ELR (cell line): Measurements from ENCODE around the gene YAP1.
A peak's percentile ranks its signal among the peaks of the same experiment; 100 is the strongest.

Source experiments
- DNase-seq: peaks from one replicate; pipeline ENCODE4 v3.0.0-alpha.2; 2015; ENCODE audit warnings: low read depth

YAP1 gene

DNA sequence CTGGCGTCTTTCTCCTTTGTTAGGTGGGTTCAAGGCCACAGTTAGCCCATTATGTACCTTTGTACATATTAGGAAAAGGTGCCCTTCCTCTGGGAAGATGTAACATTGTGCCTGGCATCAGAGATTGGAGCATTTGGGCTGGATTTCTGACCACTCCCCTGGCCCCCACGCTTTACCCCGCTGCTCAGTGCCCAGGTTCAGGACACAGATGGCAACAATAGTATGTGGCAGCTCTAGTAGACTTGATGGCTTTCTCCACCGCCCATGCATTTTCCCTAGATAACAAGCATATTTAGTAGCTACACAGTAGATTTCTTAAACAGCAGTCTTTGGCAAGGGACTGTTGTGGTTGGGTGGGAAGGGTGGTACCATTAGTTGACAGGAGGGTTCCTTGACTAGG is 53.1 kb downstream of the YAP1 start:
- no peak for DNase-seq

DNA sequence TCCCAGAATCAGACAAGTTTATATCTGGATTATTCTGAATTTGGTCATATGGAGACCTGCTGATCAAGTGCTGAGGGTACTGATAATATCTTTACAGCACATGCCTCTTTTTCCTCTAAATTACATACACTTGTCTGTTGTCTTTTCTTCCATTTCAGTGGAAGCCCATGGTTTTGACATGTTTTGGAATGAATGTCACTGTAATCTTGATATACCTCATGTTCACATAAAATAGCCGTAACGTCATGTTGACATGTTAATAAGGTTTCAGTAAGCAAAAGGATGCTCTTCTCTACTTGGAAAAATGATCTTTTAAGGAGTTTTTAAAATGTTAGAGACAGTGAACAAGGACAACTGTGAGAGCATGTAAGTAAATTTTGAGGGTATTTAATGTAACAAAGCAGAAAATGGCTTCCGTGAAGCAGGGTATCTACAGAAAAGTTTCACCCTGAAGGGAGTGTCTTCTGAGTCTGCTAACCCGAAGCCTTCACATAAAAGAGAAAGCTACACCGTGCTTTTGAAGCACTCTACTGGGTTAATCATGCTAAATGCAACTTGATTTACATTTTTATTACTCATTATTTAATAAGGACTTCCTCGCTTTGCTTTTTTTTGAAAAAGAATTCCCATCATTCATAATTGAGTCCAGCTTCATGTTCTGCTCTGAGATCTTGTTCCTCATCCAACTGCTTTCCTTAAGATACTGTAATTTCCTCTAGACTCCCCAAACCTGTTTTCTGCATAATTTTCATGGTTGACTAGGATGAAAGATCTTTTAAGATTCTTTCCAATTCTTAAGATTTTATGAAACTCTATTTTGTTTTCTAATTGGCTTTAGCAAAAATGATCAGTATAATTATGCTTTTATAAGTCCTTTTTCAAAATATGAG is 56.2 kb downstream of the YAP1 start:
- no peak for DNase-seq

DNA sequence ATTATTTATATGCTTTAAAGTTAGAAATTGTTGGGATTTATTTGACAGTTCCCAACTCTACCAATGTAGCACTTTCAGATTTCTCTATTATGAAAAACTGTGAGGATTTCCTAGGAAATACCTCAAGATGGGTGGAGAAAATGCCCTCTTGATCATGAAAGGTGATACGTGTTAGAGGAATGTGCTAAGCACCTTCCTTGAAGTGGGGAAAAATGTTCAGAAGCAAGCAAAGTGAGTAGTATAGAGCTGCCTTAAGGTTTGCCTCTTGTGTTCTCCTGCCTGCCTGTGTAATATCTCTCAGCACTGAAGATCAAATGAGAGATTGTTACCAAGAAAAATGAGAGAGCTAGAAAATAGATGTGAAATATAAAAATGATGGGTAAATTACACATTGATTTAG is 58.2 kb downstream of the YAP1 start:
- DNase-seq: peak; percentile 59

DNA sequence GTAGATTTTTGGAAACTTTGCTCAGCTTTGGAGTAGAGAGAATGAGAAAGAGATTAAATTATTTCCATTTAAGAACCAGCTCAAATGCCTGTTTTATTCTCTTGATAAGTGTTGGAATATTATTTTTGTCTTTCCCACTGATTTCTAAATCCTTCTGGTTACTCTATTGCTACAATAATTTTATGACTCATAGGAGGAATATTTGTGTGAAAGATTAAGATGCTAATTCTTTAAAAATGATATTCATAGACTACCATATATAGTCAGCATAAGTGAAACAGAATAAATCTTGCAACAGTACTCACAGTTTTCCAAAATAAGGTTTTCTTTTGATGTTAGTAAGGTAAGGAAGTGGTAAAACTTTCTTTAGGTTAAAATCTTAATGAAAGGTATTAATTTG is 60.9 kb downstream of the YAP1 start:
- peak; percentile 79 for DNase-seq

DNA sequence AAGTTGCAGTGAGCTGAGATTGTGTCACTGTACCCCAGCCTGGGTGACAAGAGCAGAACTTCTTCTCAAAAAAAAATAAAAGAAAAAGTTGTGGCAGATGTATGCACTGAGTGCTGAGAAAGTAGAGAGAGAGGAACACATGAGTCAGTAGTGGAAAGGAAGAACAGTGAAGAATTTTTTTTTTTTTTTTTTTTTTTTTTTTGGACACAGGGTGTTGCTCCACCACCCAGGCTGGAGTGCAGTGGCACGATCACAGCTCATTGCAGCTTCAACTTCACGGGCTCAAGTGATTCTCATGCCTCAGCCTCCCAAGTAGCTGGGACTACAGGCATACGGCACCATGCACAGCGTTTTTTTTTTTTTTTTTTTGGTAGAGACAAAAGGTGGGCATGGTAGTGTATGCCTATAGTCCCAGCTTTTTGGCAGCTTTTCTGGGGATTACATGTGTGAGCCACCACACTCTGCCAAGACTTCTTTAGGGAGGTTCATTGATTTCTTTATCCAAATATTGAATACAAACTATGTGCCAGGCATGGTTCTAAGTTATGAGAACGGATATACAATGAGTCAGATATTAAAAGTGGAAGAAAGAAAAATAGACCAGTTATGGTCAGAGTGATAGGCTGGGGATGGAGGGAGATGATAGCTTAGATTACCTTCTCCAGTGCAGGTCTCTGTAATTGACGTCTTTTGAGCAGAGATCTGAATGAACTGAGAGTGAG is 62.0 kb downstream of the YAP1 start:
- peak; percentile 81 for DNase-seq

DNA sequence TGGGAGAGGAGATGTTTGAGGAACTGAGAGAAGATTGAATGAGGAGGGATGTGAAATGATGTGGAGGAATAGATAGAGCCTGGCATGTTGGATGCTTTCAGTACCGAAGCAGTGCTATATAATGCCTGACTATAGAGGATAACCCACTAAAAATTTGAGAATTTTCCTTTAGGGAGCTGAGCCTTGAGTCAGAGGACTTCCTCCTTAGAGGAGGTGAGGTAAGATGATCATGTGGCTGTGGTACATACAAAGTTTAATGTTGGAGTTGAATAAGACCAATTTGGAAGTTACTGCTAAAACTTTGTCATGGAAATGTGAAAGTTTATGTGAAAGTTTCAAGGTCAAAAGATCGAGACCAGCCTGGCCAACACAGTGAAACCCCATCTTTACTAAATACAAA is 66.9 kb downstream of the YAP1 start:
- DNase-seq: peak; percentile 57

DNA sequence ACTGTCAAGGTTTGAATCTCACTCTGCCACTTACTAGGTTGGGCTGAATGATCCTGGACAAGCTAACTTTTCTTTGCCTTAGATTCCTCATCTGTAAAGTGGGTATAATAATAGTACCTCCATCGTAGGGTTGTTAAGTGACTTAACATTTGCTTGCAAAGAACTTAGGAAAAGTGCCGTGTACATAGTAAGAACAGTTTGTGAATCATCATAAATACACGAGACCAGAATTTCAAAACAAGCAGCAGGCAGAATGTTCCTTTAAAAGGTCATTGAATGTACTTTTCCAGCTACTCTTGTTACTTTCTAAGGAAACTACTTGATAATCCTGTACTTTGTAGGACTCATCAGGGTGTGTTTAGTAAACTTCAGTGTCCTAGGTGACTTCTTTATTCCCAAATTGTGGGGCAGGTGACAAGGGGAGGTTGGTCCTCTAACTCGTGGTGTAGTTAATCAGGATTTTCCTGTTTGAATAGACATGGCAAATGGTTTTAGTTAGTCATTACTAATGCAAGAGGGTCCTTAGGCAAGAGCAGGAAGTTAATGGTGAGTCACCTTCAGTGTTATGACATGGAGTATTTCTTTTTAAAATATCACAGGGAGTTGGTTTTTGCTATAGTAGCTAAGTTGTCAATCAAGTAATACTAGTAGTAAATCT is 67.9 kb downstream of the YAP1 start:
- DNase-seq: peak; percentile 96

DNA sequence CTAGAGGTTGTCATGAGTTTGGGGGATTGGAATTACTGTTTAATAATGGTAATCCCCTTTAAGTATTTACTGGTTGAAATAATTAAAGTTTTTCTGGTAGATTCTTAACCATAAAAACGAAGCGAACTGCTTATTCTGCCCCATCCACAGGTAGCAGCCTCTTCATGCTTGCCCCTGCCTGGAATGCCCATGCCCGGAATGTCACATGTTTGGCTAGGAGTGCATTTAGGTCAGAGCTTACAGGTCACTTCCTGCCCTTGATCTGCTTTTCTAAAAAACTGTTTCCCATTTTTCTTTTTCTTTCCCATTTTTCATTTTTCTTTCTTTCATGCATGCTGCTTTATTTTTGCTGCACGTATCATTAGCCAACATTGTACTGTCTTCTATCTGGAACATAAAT is 69.1 kb downstream of the YAP1 start:
- DNase-seq: no peak

DNA sequence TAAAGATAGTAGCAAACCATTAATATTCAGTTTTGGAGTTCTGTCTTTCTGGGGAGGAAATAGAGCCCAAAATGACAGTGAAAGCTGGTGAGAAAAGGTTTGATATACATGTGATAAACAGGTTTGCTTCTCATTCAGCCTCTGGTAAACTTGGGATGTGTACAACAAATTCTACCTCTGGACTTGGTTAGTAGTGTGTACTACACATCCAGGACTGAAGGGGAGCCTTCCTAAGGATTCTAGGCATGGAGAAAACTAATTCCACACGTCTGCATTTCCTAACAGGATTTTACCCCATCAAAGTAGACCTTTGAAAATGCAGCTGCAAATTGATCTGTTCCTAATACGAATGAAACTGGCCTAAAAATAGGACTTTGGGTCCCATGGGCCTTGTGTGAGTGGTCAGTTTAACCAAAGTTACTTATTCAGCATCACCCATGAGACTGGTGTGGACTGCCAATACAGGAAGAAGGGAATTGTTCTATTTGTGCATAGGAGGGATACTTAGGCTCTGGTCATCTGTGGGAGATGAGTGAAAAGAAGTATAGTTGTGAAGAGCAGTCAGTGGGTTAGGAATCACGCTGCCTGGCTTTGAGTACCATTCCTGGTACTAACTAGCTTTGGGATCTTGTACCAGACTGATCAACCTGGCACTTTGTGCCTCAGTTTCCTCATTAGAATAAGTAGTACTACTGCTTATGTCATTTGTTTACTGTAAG is 74.2 kb downstream of the YAP1 start:
- peak; percentile 15 for DNase-seq

DNA sequence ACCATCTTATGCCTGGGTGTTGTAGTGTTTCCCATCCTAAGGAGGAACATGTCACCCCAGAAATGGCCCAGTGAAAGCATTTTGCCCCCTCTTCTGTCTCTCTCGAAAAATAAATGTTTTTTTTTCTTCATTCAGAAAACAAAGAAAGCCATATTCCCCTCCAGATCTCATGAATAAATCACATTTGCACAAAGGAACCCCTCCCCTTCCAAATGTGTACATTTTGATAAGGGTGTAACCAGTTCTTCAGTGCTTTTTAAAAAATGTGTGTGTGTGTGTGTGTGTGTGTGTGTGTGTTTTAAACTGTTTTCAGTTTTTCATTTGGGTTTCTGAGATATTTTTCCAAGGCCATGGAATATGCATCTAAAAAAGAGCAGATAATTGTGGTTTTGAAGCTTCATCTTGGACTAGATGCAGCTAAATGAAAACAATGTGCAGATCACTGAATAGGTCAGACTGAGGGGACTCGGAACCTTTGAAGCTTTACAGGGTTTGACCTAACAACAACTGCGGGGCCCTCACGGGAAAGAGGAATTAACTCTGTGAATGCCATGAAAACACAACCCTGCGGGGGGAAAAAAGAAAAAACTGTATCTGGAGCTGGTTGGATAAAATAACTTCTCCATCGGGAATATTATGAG is 76.4 kb downstream of the YAP1 start:
- no peak for DNase-seq

DNA sequence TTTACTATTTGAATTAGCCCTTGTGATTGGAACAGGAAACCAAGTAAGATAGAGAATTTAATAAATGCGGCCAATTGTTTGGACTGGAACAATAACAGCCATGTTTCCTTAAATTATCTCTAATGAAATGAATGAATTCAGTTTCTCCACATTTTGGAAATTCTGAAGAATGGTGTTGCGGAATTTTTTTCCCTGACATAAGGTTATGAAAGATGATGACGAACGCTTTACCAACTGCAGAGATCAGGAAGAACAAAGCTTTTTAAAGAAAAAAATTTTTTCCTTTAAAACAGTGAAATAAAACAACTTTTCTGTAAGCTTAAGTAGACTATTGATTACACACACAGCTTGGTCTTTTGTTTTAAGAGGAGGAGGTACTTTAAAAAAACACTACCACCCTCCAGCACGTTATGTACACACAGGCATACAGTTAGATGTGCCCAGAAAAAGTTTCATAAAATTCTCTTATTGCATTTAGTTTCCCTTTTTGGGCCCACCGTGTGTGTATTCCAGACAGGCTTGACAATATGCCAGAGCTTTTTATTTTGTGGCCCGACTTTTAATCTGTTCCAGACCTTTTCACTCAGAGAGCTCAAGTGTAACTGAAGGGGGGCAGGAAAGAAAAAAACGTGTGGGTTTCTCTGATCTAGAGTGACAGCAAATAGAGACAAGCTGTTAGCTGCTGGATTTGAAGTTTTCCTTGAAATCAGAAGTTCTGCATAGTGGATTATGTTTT is 77.3 kb downstream of the YAP1 start:
- no peak for DNase-seq

DNA sequence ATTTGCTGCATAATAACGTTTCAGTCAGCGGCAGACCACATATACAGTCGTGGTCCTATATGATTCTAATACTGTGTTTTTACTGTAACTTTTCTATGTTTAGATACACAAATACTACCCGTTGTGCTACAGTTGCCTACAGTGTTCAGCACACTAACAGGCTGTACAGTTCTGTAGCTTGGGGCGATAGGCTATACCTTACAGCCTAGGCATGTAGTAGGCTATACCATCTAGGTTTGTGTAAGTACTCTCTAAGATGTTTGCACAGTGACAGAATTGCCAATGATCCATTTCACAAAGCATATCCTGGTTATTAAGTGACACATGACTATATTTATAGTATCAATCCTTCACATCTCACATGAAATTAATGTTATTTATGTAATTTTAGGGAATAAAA is 78.2 kb downstream of the YAP1 start:
- DNase-seq: no peak

DNA sequence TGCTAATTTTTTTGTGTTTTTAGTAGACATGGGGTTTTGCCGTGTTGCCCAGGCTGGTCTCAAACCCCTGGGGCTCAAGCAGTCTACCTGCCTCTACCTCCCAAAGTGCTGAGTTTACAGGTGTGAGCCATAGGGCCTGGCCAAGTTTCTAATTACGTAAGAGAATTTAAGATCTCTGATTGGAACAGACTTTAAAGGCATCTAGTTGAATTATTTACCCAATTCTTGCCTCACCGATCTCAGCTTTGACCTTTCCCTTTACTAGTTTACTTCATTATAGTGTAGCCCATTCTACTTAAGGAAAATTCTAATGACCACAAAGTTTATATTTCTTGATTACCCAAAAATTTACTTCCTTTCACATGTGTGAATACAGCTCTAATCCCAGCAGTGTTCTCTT is 81.6 kb downstream of the YAP1 start:
- DNase-seq: no peak

DNA sequence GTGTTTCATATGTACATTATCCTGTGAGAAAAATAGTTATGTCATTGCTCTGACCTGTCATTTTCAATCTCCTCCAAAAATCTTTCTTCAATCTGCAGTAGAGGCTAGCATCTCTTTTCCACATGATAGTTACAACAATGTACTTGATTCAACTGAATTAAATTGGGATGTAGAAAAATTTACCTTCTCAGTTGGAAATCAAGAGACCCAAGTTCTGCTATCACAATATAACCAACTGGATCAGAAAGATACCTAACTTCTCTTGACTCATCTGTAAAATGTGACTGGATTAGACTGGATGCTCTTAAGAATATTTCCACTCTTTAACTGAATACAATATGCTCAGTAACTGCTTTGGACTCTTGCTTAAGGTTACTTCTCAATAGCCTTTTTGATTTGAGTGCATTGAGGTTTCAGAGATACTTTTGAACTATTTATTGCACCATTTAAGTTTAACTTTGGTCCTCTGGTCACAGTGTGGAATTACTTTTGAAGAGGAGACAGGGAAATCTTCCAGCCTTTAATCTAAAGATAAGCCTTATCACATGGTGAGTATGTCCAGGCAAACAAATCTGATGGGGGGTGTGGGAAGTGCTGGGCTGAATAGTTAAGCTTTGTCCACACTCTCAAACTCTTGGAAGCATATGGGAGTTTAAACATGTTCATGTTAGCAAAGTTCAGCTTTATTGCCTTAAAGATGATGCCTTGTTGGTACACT is 82.3 kb downstream of the YAP1 start:
- DNase-seq: no peak

DNA sequence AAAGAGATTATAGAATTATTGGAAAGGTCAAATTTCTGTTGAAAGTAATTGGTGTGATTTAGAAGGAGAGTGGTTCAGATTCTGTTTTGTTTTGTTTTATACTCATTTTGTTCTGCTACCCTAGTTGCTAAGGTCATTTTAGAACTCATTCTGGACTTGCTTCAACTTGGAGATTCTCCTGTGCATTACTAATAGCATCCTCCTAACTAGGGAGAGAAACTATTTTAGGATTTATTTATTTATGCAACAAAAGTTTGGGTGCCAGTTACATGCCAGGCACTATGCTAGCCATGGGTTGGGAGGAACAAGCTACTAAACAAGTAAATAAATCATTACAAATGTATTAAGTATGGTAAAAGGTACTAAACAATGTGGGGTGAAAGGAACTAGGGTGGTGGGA is 84.0 kb downstream of the YAP1 start:
- DNase-seq: no peak

DNA sequence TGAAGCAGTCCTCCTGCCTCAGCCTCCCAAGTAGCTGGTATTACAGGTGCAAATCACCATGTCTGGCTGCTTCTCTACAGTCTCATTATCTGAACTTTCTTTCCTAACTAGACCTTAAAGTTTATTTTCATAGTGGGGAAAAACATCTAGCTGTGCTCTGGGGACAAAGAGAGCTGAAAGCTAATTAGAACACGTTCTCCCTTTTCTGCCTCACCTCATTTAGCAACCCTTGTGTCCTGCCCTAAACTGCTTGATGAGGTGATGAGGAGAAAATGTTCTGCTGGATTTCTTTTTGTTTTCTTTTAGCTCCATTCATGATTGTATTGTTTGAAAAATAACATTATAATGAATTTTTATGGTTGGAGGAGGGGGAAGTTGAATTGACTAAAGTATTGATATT is 84.7 kb downstream of the YAP1 start:
- DNase-seq: no peak

DNA sequence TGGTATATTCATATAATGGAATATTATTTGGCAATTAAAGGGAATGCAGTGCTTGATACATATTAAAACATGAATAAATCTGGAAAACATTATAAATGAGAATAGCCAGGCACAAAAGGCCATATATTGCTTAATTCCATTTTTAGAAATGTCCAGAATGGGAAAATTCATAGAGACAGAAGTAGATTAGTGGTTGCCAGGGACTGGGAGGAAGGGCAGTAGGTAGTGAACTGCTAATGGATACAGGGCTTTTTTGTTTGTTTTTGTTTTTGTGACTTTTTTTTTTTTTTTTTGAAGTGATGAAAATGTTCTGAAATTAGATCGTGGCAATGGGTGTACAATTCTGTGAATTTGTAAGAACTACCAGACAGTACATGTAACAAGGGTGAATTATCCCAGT is 86.1 kb downstream of the YAP1 start:
- DNase-seq: no peak

DNA sequence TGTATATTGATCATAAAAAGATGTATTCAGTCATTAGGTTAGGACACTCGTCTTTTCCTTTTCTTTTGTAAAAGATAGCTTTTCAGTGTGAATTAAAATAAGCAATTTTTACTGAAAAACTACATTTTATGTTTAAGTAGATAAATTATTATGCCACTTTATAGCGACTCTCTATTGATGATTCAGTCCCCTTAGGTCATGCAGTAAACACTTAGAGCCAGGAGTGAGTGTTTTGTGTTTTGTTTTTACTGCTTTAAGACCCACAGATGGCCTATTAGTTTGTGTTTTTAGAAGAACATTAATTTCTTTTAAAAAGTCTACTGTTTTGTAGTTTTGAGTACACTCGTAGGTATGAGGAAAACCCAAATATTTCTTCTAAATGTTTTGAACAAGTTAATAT is 86.6 kb downstream of the YAP1 start:
- peak; percentile 35 for DNase-seq

DNA sequence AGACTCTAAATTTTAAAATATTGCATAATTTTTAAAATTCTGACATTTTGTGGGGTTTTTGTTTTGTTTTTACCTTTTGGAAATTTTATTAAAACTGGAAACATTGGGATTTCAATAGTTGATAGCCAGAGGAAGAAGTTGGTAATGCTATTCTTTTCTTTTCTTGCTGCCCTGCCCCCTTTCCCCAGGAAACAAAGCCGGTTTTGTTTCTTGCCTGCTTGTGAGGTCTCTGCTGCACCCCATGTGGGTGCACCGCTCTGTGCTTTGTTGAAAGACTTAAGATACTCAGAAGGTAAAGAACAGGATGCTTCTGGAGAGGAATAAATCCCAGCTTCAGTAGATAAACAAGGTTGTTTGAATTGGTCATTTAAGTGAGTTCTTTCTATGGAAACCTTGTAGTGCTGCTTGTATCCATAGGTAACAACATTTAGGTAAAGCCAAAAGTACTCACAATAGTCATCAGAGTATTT is 87.5 kb downstream of the YAP1 start:
- DNase-seq: no peak

DNA sequence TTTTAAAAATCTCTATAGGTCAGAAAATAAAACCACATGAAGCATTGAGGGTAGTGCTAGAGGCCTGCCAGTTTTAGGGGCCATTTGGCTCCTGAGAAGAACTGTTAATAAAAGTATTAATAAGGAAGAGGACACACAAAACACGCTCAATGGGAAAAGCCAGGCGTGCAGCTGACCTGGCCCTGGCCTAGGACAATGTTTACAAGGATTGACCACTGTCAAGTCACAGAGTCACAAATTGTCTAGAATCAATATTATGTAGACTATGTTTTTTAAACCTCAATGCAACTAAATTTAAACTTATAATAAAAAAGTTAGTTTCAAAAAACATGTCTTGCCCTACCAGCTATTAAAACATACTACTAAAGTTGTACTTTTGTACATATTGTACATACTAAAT is 89.4 kb downstream of the YAP1 start:
- DNase-seq: no peak
